GM23338 (cell line): Measurements from ENCODE around the gene NCR3LG1.

Experiments
- CREB1 ChIP-seq: fragments of 250-450 bp; sonication (Bioruptor Pico); IDR thresholded peaks from 2 replicates; pipeline ENCODE4 v1.5.0; 2020; ENCODE audit warnings: low read depth, mild to moderate bottlenecking, moderate library complexity
- EZH2 ChIP-seq: fragments of 200-600 bp; sonication (generic); IDR thresholded peaks from one replicate; pipeline ENCODE4 v1.8.0; 2017; ENCODE audit warnings: antibody characterized with exemption, mild to moderate bottlenecking, low read depth; ENCODE audit not compliant: unreplicated experiment
- EZH2phosphoT487 ChIP-seq: fragments of 200-600 bp; sonication (generic); IDR thresholded peaks from one replicate; pipeline ENCODE4 v1.8.1; 2018; ENCODE audit warnings: antibody characterized with exemption; ENCODE audit not compliant: unreplicated experiment
- JUNB ChIP-seq: IDR thresholded peaks from one replicate; pipeline ENCODE4 v1.6.1; 2016; ENCODE audit warnings: antibody characterized with exemption; ENCODE audit not compliant: unreplicated experiment
- NANOG ChIP-seq: IDR thresholded peaks from 2 replicates; pipeline ENCODE4 v1.6.1; 2016; ENCODE audit warnings: antibody characterized with exemption, borderline replicate concordance
- POLR2AphosphoS5 ChIP-seq: IDR thresholded peaks from 2 replicates; pipeline ENCODE4 v1.6.1; 2016; ENCODE audit warnings: antibody characterized with exemption, low read depth
- STAT1 ChIP-seq: IDR thresholded peaks from one replicate; pipeline ENCODE4 v1.6.1; 2016; ENCODE audit warnings: antibody characterized with exemption; ENCODE audit not compliant: unreplicated experiment
- ZNF114 ChIP-seq: fragments of 250-450 bp; sonication (Bioruptor Pico); IDR thresholded peaks from 2 replicates; pipeline ENCODE4 v1.5.0; 2020; ENCODE audit warnings: mild to moderate bottlenecking, moderate library complexity
- ZNF331 ChIP-seq: fragments of 250-450 bp; sonication (Bioruptor Pico); IDR thresholded peaks from 2 replicates; pipeline ENCODE4 v1.5.0; 2020; ENCODE audit warnings: low read depth, mild to moderate bottlenecking, moderate library complexity
- TF ChIP-seq, protein P1 (sequence below), 2 experiments: fragments of 200-600 bp in 1 of 2; sonication (generic) in 1 of 2; conservative IDR thresholded peaks; 2 replicates each; pipeline versions ENCODE4 v1.5.1 to v1.6.1; 2016 to 2017; ENCODE audit warnings: antibody characterized with exemption in 2 of 2, low read depth in 2 of 2, mild to moderate bottlenecking in 2 of 2, moderate library complexity in 1 of 2
- TF ChIP-seq, protein P2 (sequence below): IDR thresholded peaks from one replicate; pipeline ENCODE4 v1.6.1; 2018; ENCODE audit warnings: antibody characterized with exemption; ENCODE audit not compliant: unreplicated experiment
- TF ChIP-seq, protein P3 (sequence below): IDR thresholded peaks from 2 replicates; pipeline ENCODE4 v1.6.1; 2016; ENCODE audit warnings: antibody characterized with exemption
- TF ChIP-seq, protein P4 (sequence below): fragments of 250-450 bp; sonication (Bioruptor Pico); IDR thresholded peaks from 2 replicates; pipeline ENCODE4 v1.5.0; 2020; ENCODE audit warnings: mild to moderate bottlenecking, moderate library complexity

DNA sequence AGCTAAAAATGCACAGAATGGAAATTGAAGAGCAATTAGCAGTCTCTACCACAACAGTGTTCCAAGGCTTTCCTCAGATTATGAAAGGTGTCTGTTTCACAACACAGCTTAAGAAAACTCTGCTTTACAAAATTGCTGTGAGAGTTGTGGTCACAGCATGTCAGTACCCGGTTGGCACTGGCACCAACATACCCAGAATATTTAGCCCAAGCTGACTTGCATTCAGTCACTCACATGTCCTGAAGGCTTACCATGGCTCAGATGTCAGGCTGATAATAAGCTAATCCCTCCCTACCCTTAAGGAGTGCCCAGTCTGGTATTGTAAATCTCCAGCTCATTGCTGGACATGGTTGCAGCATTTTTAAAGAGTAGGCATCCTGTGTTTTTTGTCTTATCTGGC is 14.9 kb downstream of the NCR3LG1 start:
- no peak for TF ChIP-seq NANOG
- TF ChIP-seq, protein P1, sequence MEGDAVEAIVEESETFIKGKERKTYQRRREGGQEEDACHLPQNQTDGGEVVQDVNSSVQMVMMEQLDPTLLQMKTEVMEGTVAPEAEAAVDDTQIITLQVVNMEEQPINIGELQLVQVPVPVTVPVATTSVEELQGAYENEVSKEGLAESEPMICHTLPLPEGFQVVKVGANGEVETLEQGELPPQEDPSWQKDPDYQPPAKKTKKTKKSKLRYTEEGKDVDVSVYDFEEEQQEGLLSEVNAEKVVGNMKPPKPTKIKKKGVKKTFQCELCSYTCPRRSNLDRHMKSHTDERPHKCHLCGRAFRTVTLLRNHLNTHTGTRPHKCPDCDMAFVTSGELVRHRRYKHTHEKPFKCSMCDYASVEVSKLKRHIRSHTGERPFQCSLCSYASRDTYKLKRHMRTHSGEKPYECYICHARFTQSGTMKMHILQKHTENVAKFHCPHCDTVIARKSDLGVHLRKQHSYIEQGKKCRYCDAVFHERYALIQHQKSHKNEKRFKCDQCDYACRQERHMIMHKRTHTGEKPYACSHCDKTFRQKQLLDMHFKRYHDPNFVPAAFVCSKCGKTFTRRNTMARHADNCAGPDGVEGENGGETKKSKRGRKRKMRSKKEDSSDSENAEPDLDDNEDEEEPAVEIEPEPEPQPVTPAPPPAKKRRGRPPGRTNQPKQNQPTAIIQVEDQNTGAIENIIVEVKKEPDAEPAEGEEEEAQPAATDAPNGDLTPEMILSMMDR (conservative IDR thresholded peaks at IDR 0.05; ENCODE audit: low read depth in 2 of 2) = no peak
- TF ChIP-seq POLR2AphosphoS5 = no peak
- TF ChIP-seq, protein P2, sequence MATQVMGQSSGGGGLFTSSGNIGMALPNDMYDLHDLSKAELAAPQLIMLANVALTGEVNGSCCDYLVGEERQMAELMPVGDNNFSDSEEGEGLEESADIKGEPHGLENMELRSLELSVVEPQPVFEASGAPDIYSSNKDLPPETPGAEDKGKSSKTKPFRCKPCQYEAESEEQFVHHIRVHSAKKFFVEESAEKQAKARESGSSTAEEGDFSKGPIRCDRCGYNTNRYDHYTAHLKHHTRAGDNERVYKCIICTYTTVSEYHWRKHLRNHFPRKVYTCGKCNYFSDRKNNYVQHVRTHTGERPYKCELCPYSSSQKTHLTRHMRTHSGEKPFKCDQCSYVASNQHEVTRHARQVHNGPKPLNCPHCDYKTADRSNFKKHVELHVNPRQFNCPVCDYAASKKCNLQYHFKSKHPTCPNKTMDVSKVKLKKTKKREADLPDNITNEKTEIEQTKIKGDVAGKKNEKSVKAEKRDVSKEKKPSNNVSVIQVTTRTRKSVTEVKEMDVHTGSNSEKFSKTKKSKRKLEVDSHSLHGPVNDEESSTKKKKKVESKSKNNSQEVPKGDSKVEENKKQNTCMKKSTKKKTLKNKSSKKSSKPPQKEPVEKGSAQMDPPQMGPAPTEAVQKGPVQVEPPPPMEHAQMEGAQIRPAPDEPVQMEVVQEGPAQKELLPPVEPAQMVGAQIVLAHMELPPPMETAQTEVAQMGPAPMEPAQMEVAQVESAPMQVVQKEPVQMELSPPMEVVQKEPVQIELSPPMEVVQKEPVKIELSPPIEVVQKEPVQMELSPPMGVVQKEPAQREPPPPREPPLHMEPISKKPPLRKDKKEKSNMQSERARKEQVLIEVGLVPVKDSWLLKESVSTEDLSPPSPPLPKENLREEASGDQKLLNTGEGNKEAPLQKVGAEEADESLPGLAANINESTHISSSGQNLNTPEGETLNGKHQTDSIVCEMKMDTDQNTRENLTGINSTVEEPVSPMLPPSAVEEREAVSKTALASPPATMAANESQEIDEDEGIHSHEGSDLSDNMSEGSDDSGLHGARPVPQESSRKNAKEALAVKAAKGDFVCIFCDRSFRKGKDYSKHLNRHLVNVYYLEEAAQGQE = no peak
- no peak for TF ChIP-seq EZH2
- no peak for TF ChIP-seq EZH2phosphoT487
- TF ChIP-seq CREB1 (CRISPR knock-in tag) = no peak
- no peak for TF ChIP-seq JUNB
- TF ChIP-seq, protein P3, sequence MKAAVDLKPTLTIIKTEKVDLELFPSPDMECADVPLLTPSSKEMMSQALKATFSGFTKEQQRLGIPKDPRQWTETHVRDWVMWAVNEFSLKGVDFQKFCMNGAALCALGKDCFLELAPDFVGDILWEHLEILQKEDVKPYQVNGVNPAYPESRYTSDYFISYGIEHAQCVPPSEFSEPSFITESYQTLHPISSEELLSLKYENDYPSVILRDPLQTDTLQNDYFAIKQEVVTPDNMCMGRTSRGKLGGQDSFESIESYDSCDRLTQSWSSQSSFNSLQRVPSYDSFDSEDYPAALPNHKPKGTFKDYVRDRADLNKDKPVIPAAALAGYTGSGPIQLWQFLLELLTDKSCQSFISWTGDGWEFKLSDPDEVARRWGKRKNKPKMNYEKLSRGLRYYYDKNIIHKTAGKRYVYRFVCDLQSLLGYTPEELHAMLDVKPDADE = no peak
- no peak for TF ChIP-seq STAT1
- TF ChIP-seq ZNF114 (CRISPR knock-in tag) = no peak
- no peak for TF ChIP-seq ZNF331 (CRISPR knock-in tag)
- TF ChIP-seq, protein P4, sequence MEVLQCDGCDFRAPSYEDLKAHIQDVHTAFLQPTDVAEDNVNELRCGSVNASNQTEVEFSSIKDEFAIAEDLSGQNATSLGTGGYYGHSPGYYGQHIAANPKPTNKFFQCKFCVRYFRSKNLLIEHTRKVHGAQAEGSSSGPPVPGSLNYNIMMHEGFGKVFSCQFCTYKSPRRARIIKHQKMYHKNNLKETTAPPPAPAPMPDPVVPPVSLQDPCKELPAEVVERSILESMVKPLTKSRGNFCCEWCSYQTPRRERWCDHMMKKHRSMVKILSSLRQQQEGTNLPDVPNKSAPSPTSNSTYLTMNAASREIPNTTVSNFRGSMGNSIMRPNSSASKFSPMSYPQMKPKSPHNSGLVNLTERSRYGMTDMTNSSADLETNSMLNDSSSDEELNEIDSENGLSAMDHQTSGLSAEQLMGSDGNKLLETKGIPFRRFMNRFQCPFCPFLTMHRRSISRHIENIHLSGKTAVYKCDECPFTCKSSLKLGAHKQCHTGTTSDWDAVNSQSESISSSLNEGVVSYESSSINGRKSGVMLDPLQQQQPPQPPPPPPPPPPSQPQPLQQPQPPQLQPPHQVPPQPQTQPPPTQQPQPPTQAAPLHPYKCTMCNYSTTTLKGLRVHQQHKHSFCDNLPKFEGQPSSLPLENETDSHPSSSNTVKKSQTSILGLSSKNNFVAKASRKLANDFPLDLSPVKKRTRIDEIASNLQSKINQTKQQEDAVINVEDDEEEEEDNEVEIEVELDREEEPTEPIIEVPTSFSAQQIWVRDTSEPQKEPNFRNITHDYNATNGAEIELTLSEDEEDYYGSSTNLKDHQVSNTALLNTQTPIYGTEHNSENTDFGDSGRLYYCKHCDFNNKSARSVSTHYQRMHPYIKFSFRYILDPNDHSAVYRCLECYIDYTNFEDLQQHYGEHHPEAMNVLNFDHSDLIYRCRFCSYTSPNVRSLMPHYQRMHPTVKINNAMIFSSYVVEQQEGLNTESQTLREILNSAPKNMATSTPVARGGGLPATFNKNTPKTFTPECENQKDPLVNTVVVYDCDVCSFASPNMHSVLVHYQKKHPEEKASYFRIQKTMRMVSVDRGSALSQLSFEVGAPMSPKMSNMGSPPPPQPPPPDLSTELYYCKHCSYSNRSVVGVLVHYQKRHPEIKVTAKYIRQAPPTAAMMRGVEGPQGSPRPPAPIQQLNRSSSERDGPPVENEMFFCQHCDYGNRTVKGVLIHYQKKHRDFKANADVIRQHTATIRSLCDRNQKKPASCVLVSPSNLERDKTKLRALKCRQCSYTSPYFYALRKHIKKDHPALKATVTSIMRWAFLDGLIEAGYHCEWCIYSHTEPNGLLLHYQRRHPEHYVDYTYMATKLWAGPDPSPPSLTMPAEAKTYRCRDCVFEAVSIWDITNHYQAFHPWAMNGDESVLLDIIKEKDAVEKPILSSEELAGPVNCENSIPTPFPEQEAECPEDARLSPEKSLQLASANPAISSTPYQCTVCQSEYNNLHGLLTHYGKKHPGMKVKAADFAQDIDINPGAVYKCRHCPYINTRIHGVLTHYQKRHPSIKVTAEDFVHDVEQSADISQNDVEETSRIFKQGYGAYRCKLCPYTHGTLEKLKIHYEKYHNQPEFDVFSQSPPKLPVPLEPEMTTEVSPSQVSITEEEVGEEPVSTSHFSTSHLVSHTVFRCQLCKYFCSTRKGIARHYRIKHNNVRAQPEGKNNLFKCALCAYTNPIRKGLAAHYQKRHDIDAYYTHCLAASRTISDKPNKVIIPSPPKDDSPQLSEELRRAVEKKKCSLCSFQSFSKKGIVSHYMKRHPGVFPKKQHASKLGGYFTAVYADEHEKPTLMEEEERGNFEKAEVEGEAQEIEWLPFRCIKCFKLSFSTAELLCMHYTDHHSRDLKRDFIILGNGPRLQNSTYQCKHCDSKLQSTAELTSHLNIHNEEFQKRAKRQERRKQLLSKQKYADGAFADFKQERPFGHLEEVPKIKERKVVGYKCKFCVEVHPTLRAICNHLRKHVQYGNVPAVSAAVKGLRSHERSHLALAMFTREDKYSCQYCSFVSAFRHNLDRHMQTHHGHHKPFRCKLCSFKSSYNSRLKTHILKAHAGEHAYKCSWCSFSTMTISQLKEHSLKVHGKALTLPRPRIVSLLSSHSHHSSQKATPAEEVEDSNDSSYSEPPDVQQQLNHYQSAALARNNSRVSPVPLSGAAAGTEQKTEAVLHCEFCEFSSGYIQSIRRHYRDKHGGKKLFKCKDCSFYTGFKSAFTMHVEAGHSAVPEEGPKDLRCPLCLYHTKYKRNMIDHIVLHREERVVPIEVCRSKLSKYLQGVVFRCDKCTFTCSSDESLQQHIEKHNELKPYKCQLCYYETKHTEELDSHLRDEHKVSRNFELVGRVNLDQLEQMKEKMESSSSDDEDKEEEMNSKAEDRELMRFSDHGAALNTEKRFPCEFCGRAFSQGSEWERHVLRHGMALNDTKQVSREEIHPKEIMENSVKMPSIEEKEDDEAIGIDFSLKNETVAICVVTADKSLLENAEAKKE (CRISPR knock-in tag) = no peak
